Stomach (tissue), 9 donors: ENCODE measurements around the gene SMC1A. TPM values are rescaled to one million over a fixed set of nuclear protein-coding genes. Genes with fewer than 3 reads are reported as not detected.

Experiments
- DNase-seq, 2 donors: peaks; one replicate each; pipeline versions ENCODE4 v3.0.0 to v3.0.0-alpha.2; 2013 to 2019
- H3K27ac ChIP-seq, 5 donors: fragments of 200-600 bp in 4 of 5; sonication (generic) in 4 of 5; one replicate each; pipeline ENCODE4 v1.5.1; 2013 to 2019; ENCODE audit warnings: mild to moderate bottlenecking in 1 of 5, moderate library complexity in 1 of 5
- H3K27me3 ChIP-seq, 3 donors: fragments of 200-600 bp; sonication (generic); one replicate each; pipeline ENCODE4 v1.5.1; 2017 to 2019; ENCODE audit warnings: mixed run types in 1 of 3
- H3K36me3 ChIP-seq, 4 donors: fragments of 200-600 bp; sonication (generic); 1 replicate in 3 of 4; 2 replicates in 1 of 4; pipeline ENCODE4 v1.5.1; 2016 to 2019
- H3K4me1 ChIP-seq, 4 donors: fragments of 200-600 bp; sonication (generic); one replicate each; pipeline ENCODE4 v1.5.1; 2016 to 2019
- H3K4me3 ChIP-seq, 4 donors: fragments of 200-600 bp; sonication (generic) in 3 of 4; one replicate each; pipeline ENCODE4 v1.5.1; 2016 to 2019; ENCODE audit warnings: mild to moderate bottlenecking in 1 of 4
- H3K9me3 ChIP-seq, 4 donors: fragments of 200-600 bp; sonication (generic); one replicate each; pipeline ENCODE4 v1.5.1; 2016 to 2019
- CTCF ChIP-seq, 7 experiments: fragments of 450-650 bp in 4 of 7; fragments of 200-600 bp in 3 of 7; sonication (generic) in 3 of 7; IDR thresholded peaks; one replicate each; pipeline ENCODE4 v1.5.1; 2016 to 2019; ENCODE audit warnings: antibody characterized with exemption in 7 of 7, control low read depth in 2 of 7, mild to moderate bottlenecking in 1 of 7
- EP300 ChIP-seq: sonication (generic); formaldehyde crosslinking; IDR thresholded peaks from one replicate; pipeline ENCODE4 v1.6.1; 2017; ENCODE audit warnings: antibody characterized with exemption
- POLR2A ChIP-seq, 4 donors: fragments of 450-650 bp; IDR thresholded peaks; one replicate each; pipeline ENCODE4 v1.6.1; 2016; ENCODE audit warnings: antibody characterized with exemption in 4 of 4, control low read depth in 2 of 4, mild to moderate bottlenecking in 1 of 4, moderate library complexity in 1 of 4
- POLR2AphosphoS5 ChIP-seq, 3 donors: sonication (generic); formaldehyde crosslinking; IDR thresholded peaks; one replicate each; pipeline ENCODE4 v1.6.1; 2016; ENCODE audit warnings: antibody characterized with exemption in 3 of 3
- WGBS, 5 donors: extraction: QIAGEN DNeasy Blood & Tissue Kit in 3 of 5; methylation state at CpG; one replicate each; pipeline versions ENCODE4 v1.1.5 to v1.1.7; 2013 to 2018; 5-methylcytosine and 5-hydroxymethylcytosine counted together
- intact Hi-C: fragments of 100-400 bp; cut with DNase I; formaldehyde crosslinking; loops from one replicate; pipeline ENCODE4 v1.15.1; 2023; ENCODE audit warnings: low total_unique reads
- polyA plus RNA-seq, 3 donors: library from polyadenylated mRNA; stranded (reverse); fragments of 200-250 nt; gene quantifications; one replicate each; pipeline ENCODE4 v1.2.3, GENCODE V29; 2013
- total RNA-seq, 5 donors: library from RNA; depleted of rRNA; stranded (reverse); fragments of >200 nt; gene quantifications; one replicate each; pipeline versions ENCODE4 v1.1.0 to v1.2.3, GENCODE V29; 2014 to 2016
- donor health status: healthy with polysubstance abuse.
- donor health status: Bipolar disorder and iron deficiency.
- donor health status: healthy.

Gene SMC1A
- total and polyA plus RNA-seq, 8 donors: 4.3 to 31.2 (median 21.7) TPM

GRCh38 chrX:53456254-53456653, 33.8 kb upstream of the SMC1A start:
- H3K27ac ChIP-seq: no peak overlapping the region
- intact Hi-C loops: no loop called here
- H3K9me3 ChIP-seq: no peaks in the 10 kb centered on the region
- WGBS, 5 donors: 43 to 66% (median 54%) methylated on average over 2 to 3 of the region's 3 CpGs
- no peak overlapping the region for H3K4me3 ChIP-seq
- DNase-seq: no peak
- TF ChIP-seq POLR2AphosphoS5 (IDR thresholded peaks at IDR 0.05): no peak
- TF ChIP-seq POLR2A (IDR thresholded peaks at IDR 0.05): no peak
- no peak for TF ChIP-seq CTCF (IDR thresholded peaks at IDR 0.05)
- no peak for TF ChIP-seq EP300
- H3K36me3 ChIP-seq: no peaks in the 10 kb centered on the region
- H3K4me1 ChIP-seq: no peaks in the 10 kb centered on the region
- peaks cover 0 to 20% (median 6%) of the 10 kb centered on the region in 3 donors for H3K27me3 ChIP-seq

- H3K36me3 ChIP-seq: no peaks in the 10 kb centered on the region
- no peak overlapping the region for H3K27ac ChIP-seq
- no peak for DNase-seq
- intact Hi-C loops: no loop called here
- peaks cover 0 to 16% (median 5%) of the 10 kb centered on the region in 3 donors for H3K27me3 ChIP-seq
- no peaks in the 10 kb centered on the region for H3K9me3 ChIP-seq
- TF ChIP-seq CTCF (IDR thresholded peaks at IDR 0.05) (no peak), POLR2AphosphoS5 (IDR thresholded peaks at IDR 0.05) (no peak), POLR2A (IDR thresholded peaks at IDR 0.05) (no peak), EP300 (no peak)
- H3K4me3 ChIP-seq: no peak overlapping the region
- H3K4me1 ChIP-seq: no peaks in the 10 kb centered on the region
These were observed 30.4 kb upstream of the SMC1A start for GRCh38 chrX:53452812-53453211.

- peaks cover 0 to 5% (median 0%) of the 10 kb centered on the region in 3 donors for H3K27me3 ChIP-seq
- WGBS, 5 donors: 66 to 91% (median 88%) methylated on average over 3 of the region's 3 CpGs
- H3K27ac ChIP-seq: no peak overlapping the region
- no peak for TF ChIP-seq POLR2AphosphoS5 (IDR thresholded peaks at IDR 0.05)
- no peak for TF ChIP-seq EP300
- TF ChIP-seq CTCF (IDR thresholded peaks at IDR 0.05): no peak
- TF ChIP-seq POLR2A (IDR thresholded peaks at IDR 0.05): no peak
- H3K4me1 ChIP-seq: no peaks in the 10 kb centered on the region
- H3K36me3 ChIP-seq: no peaks in the 10 kb centered on the region
- no peaks in the 10 kb centered on the region for H3K9me3 ChIP-seq
- intact Hi-C loops: loop anchor here (10.0 kb wide), 1 partner anchor 155 kb away; no protein-coding TSS in a partner anchor
- no peak for DNase-seq
- H3K4me3 ChIP-seq: no peak overlapping the region
These were observed 27.2 kb upstream of the SMC1A start for GRCh38 chrX:53449632-53450031.

GRCh38 chrX:53447441-53447840, 25.0 kb upstream of the SMC1A start:
- intact Hi-C loops: loop anchor here (10.0 kb wide), 1 partner anchor 153 kb away; no protein-coding TSS in a partner anchor
- H3K27me3 ChIP-seq: peaks cover 0 to 5% (median 0%) of the 10 kb centered on the region in 3 donors
- 69 to 93% (median 71%) methylated on average over 2 of the region's 2 CpGs for WGBS, 5 donors
- DNase-seq: peak in 1 of 2 donors; percentile 39
- H3K36me3 ChIP-seq: no peaks in the 10 kb centered on the region
- no peaks in the 10 kb centered on the region for H3K9me3 ChIP-seq
- H3K4me1 ChIP-seq: no peaks in the 10 kb centered on the region
- no peak for TF ChIP-seq EP300
- TF ChIP-seq POLR2AphosphoS5 (IDR thresholded peaks at IDR 0.05): no peak
- no peak for TF ChIP-seq POLR2A (IDR thresholded peaks at IDR 0.05)
- TF ChIP-seq CTCF (IDR thresholded peaks at IDR 0.05): no peak
- H3K27ac ChIP-seq: no peak overlapping the region
- H3K4me3 ChIP-seq: no peak overlapping the region
